Ascending aorta (tissue), 2 donors: Measurements from ENCODE around the gene ZNHIT1. TPM values are rescaled to one million over a fixed set of nuclear protein-coding genes. Genes with fewer than 3 reads are reported as not detected.
"Not testable (repeated sequence)": the region's sequence is repeated elsewhere in the genome, so short reads cannot be mapped to it uniquely, and the experiment has no call there.

Experiments used
- DNase-seq, 2 donors: peaks; one replicate each; pipeline ENCODE4 v3.0.0-alpha.2; 2019; ENCODE audit warnings: low spot score in 2 of 2
- H3K27ac ChIP-seq, 2 donors: fragments of 200-600 bp; sonication (generic); one replicate each; pipeline ENCODE4 v1.5.1; 2016 to 2017; ENCODE audit warnings: mild to moderate bottlenecking in 1 of 2
- H3K27me3 ChIP-seq: fragments of 200-600 bp; sonication (generic); one replicate; pipeline ENCODE4 v1.5.1; 2017
- H3K36me3 ChIP-seq, 2 donors: fragments of 200-600 bp; sonication (generic); one replicate each; pipeline ENCODE4 v1.5.1; 2016
- H3K4me1 ChIP-seq, 2 donors: fragments of 200-600 bp; sonication (generic); one replicate each; pipeline ENCODE4 v1.5.1; 2016 to 2017; ENCODE audit warnings: mild to moderate bottlenecking in 1 of 2
- H3K4me3 ChIP-seq, 2 donors: fragments of 200-600 bp; sonication (generic); one replicate each; pipeline ENCODE4 v1.5.1; 2016 to 2017; ENCODE audit warnings: mild to moderate bottlenecking in 1 of 2
- H3K9me3 ChIP-seq, 2 donors: fragments of 200-600 bp; sonication (generic); one replicate each; pipeline ENCODE4 v1.5.1; 2016
- CTCF ChIP-seq, 3 experiments: fragments of 200-600 bp in 2 of 3; fragments of 450-650 bp in 1 of 3; sonication (generic) in 2 of 3; IDR thresholded peaks; one replicate each; pipeline ENCODE4 v1.5.1; 2016 to 2019; ENCODE audit warnings: antibody characterized with exemption in 3 of 3, mild to moderate bottlenecking in 1 of 3, moderate library complexity in 1 of 3
- intact Hi-C: fragments of 100-400 bp; cut with DNase I; formaldehyde crosslinking; loops from one replicate; pipeline ENCODE4 v1.15.1; 2023
- total RNA-seq: library from RNA; depleted of rRNA; stranded (reverse); fragments of >200 nt; gene quantifications from one replicate; pipeline ENCODE4 v1.1.0, GENCODE V29; 2016

Gene ZNHIT1
- total RNA-seq, 1 donor from 2014 or later, result 87.9 TPM

- H3K27me3 ChIP-seq, result no peaks in the 10 kb centered on the region
- H3K4me1 ChIP-seq, result peaks cover 0 to 14% of the 10 kb centered on the region in 2 donors
Measured at GRCh38 chr7:101244375-101245146, 26.6 kb downstream of the ZNHIT1 start, which contains the start of gene FIS1. Gene FIS1 (minus strand): TSS chr7:101245081. CDS start chr7:101245004, 77 bp downstream.

GRCh38 chr7:101245147-101245668, 27.2 kb downstream of the ZNHIT1 start:
- Histone ChIP-seq H3K27me3 (no peaks in the 10 kb centered on the region), H3K9me3 (no peaks in the 10 kb centered on the region), H3K4me3 (peak overlapping the region; percentile 77 to 94), H3K4me1 (peaks cover 0 to 14% of the 10 kb centered on the region in 2 donors), H3K36me3 (peaks cover 10 to 12% of the 10 kb centered on the region in 2 donors), H3K27ac (peak overlapping the region; percentile 95 to 97)
- no peak for DNase-seq
- TF ChIP-seq CTCF (IDR thresholded peaks at IDR 0.05), result no peak
- intact Hi-C loops, result loop anchor here (10.0 kb wide), 4 partner anchors 360 to 1330 kb away; partner anchors contain the start of genes POP7, PPP1R35, TRIM4 and UFSP1

More at GRCh38 chr7:101244375-101245146, 26.6 kb downstream of the ZNHIT1 start, which contains the start of gene FIS1:
- peaks cover 14 to 18% of the 10 kb centered on the region in 2 donors for H3K36me3 ChIP-seq
- TF ChIP-seq CTCF (IDR thresholded peaks at IDR 0.05), result peak; percentile 92 to 95 (median 95)
- H3K9me3 ChIP-seq, result no peaks in the 10 kb centered on the region
- peak; percentile 76 to 95 for DNase-seq
- intact Hi-C loops, result loop anchor here (1.0 to 10.0 kb wide), 7 partner anchors 8 to 1330 kb away; partner anchors contain the start of genes POP7, PPP1R35, TRIM4 and UFSP1
- peak within 1 kb of the TSS; percentile 77 to 94 for H3K4me3 ChIP-seq
- peak within 1 kb of the TSS; percentile 95 to 97 for H3K27ac ChIP-seq

- no peak overlapping the region for H3K4me3 ChIP-seq
- intact Hi-C loops, result loop anchor here (10.0 kb wide), 4 partner anchors 363 to 1333 kb away; partner anchors contain the start of genes POP7, PPP1R35, TRIM4 and UFSP1
- peaks cover 8 to 23% of the 10 kb centered on the region in 2 donors for H3K4me1 ChIP-seq
- no peak overlapping the region for H3K27ac ChIP-seq
- DNase-seq, result no peak
- H3K9me3 ChIP-seq, result no peaks in the 10 kb centered on the region
- no peak for TF ChIP-seq CTCF (IDR thresholded peaks at IDR 0.05)
- H3K27me3 ChIP-seq, result no peaks in the 10 kb centered on the region
- H3K36me3 ChIP-seq, result peaks cover 2 to 4% of the 10 kb centered on the region in 2 donors
Measured at GRCh38 chr7:101248276-101248675, 30.3 kb downstream of the ZNHIT1 start.

GRCh38 chr7:101250324-101250723, 32.4 kb downstream of the ZNHIT1 start:
- H3K27ac ChIP-seq, result no peak overlapping the region
- peaks cover 2 to 4% of the 10 kb centered on the region in 2 donors for H3K36me3 ChIP-seq
- intact Hi-C loops, result no loop called here
- no peak for TF ChIP-seq CTCF (IDR thresholded peaks at IDR 0.05)
- H3K4me3 ChIP-seq, result no peak overlapping the region
- H3K9me3 ChIP-seq, result no peaks in the 10 kb centered on the region
- peaks cover 8 to 17% of the 10 kb centered on the region in 2 donors for H3K4me1 ChIP-seq
- no peaks in the 10 kb centered on the region for H3K27me3 ChIP-seq
- DNase-seq, result no peak

DNA sequence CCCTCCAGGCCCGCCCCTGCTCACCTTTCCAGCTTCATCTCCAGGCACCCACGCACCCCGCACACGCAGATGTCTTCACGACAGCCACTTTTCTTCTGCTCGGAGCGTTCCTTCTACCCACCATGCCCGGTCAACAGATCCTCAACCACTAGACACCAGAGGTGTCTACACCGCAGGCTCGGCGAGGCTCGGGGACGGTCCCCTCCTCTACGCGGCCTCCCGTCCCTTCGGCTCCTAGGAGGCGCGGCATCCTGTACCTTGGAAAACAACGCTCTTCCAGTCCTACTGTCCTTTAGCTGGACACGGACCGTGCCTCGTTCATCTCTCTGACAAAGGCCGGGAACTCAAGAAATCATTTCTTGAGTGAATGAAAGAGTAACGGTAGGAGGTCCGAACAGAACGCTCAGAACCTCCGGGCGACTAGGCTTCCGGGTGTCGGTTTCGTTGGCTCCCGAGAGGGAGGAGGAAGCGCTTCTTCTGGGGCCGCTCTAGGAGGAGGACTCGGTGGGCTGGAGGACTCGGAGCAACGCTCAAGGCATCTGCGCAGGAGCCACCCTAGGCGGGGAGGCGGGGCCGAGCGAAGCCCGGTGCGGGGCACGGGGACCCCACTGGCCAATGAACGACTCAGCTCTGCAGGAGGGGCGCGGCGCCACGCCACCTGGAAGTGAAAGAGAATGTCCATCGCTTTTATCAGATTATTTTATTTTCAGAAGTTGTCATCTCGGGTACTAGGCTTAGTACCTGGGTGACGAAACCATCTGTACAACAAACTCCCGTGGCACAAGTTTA, 34.1 kb downstream of the ZNHIT1 start:
- Histone ChIP-seq H3K36me3 (peaks cover 2 to 4% of the 10 kb centered on the region in 2 donors), H3K4me3 (peak overlapping the region; percentile 71 to 73), H3K27ac (peak overlapping the region; percentile 41 to 75), H3K9me3 (no peaks in the 10 kb centered on the region), H3K27me3 (no peaks in the 10 kb centered on the region), H3K4me1 (peaks cover 8 to 10% of the 10 kb centered on the region in 2 donors)
- peak; percentile 87 to 98 for DNase-seq
- intact Hi-C loops, result loop anchor here (1.0 to 2.0 kb wide), 3 partner anchors 8 to 415 kb away; partner anchors contain the start of gene ZNHIT1
- TF ChIP-seq CTCF (IDR thresholded peaks at IDR 0.05), result no peak

GRCh38 chr7:101253199-101253598, 35.2 kb downstream of the ZNHIT1 start:
- intact Hi-C loops, result loop anchor here (1.0 to 2.0 kb wide), 2 partner anchors 30 to 34 kb away; partner anchors contain the start of gene ZNHIT1
- H3K27me3 ChIP-seq, DNase-seq, H3K36me3 ChIP-seq, H3K27ac ChIP-seq, H3K9me3 ChIP-seq: not testable (repeated sequence)
- H3K4me3 ChIP-seq, result peak overlapping the region in 1 of 2 donors; percentile 73
- peaks cover 8 to 10% of the 10 kb centered on the region in 2 donors for H3K4me1 ChIP-seq
